Glutamatergic neuron (in vitro differentiated cells): Measurements from ENCODE around the gene GRAP2. TPM values are rescaled to one million over a fixed set of nuclear protein-coding genes. Genes with fewer than 3 reads are reported as not detected.

Source experiments
- DNase-seq: peaks from one replicate; pipeline ENCODE4 v3.0.0; 2022
- H3K27ac Mint-ChIP-seq: one replicate; pipeline ENCODE4 v1.8.0; 2020; ENCODE audit warnings: mild to moderate bottlenecking, mixed read lengths, inconsistent platforms; ENCODE audit not compliant: unreplicated experiment
- H3K27me3 Mint-ChIP-seq: one replicate; pipeline ENCODE4 v1.8.0; 2020; ENCODE audit warnings: mild to moderate bottlenecking, moderate library complexity, mixed read lengths, inconsistent platforms; ENCODE audit not compliant: unreplicated experiment
- H3K36me3 Mint-ChIP-seq: one replicate; pipeline ENCODE4 v1.8.0; 2020; ENCODE audit warnings: mild to moderate bottlenecking, mixed read lengths, inconsistent platforms; ENCODE audit not compliant: unreplicated experiment
- H3K4me1 Mint-ChIP-seq: one replicate; pipeline ENCODE4 v1.8.0; 2020; ENCODE audit warnings: mild to moderate bottlenecking, low read depth, mixed read lengths, inconsistent platforms; ENCODE audit not compliant: unreplicated experiment
- H3K4me3 Mint-ChIP-seq: one replicate; pipeline ENCODE4 v1.8.0; 2020; ENCODE audit warnings: mild to moderate bottlenecking, mixed read lengths, inconsistent platforms; ENCODE audit not compliant: unreplicated experiment
- H3K9me3 Mint-ChIP-seq: one replicate; pipeline ENCODE4 v1.8.0; 2020; ENCODE audit warnings: mild to moderate bottlenecking, moderate library complexity, mixed read lengths, inconsistent platforms; ENCODE audit not compliant: unreplicated experiment
- total RNA-seq: library from RNA; stranded (reverse); fragmentation: NEBNext Ultra II Directional; extraction: Animal tissue kit (Norgen Biotek cat#: 25700); gene quantifications from one replicate; pipeline ENCODE4 v1.2.1, GENCODE V29; 2021; ENCODE audit not compliant: unreplicated experiment
- TF ChIP-seq, protein P1 (sequence below): fragments of 200-600 bp; sonication (generic); IDR thresholded peaks from one replicate; pipeline ENCODE4 v1.5.0; 2021; ENCODE audit not compliant: partially characterized antibody, unreplicated experiment

The GRAP2 gene
- total RNA-seq, 1 donor from 2014 or later: not detected

DNA sequence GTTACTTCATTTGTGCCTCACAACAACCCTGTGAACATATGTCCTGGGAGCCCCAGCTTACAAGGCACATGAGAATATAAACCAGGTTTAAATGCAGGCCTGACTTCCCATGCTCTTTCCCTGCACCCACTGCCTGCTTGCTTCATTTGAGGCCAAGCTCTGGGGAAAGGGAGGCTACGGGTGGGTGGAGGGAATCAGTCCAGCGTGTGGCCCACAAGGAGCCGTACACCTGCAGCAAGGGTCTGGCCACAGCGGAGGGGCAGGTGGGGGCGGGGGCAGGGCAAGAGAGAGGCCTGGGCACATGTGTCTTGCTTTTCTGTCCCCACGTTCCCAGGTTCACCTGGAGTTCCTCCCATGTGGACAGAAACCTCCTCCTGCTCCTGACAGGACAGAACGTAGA lies 120.1 kb downstream of the GRAP2 start:
- Mint-ChIP-seq H3K27ac (no peak overlapping the region), H3K36me3 (no peaks in the 10 kb centered on the region), H3K27me3 (no peaks in the 10 kb centered on the region), H3K9me3 (no peaks in the 10 kb centered on the region), H3K4me3 (no peak overlapping the region), H3K4me1 (peaks cover 5% of the 10 kb centered on the region)
- TF ChIP-seq, protein P1, sequence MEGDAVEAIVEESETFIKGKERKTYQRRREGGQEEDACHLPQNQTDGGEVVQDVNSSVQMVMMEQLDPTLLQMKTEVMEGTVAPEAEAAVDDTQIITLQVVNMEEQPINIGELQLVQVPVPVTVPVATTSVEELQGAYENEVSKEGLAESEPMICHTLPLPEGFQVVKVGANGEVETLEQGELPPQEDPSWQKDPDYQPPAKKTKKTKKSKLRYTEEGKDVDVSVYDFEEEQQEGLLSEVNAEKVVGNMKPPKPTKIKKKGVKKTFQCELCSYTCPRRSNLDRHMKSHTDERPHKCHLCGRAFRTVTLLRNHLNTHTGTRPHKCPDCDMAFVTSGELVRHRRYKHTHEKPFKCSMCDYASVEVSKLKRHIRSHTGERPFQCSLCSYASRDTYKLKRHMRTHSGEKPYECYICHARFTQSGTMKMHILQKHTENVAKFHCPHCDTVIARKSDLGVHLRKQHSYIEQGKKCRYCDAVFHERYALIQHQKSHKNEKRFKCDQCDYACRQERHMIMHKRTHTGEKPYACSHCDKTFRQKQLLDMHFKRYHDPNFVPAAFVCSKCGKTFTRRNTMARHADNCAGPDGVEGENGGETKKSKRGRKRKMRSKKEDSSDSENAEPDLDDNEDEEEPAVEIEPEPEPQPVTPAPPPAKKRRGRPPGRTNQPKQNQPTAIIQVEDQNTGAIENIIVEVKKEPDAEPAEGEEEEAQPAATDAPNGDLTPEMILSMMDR: no peak
- DNase-seq: no peak

DNA sequence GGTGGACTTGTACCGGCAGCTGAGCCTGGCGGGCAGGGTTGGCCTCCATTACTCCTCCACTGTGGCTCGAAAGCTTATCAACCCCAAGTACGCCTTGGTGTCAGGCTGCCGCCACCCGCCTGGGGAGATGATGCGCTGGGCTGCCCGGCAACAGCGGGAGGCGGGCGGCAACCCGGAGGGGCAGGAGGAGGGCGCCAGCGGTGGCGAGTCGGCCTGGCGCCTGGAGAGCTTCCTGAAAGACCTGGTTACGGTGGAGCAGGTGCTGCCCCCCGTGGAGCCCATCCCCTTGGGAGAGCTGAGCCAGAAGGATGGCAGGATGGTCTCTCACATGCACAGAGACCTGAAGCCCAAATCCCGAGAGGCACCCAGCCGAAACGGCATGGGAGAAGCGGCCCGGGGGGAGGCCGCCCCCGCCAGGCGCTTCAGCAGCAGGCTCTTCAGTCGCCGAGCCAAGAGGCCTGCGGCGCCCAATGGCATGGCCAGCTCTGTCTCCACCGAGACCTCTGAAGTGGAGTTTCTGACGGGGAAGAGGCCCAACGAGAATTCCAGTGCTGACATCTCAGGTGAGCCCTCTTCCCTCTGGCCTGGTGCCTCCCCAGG lies 120.6 kb downstream of the GRAP2 start:
- Mint-ChIP-seq H3K27ac (no peak overlapping the region), H3K27me3 (no peaks in the 10 kb centered on the region), H3K9me3 (no peaks in the 10 kb centered on the region), H3K4me3 (no peak overlapping the region), H3K4me1 (peaks cover 5% of the 10 kb centered on the region), H3K36me3 (no peaks in the 10 kb centered on the region)
- TF ChIP-seq, protein P1: no peak
- no peak for DNase-seq

DNA sequence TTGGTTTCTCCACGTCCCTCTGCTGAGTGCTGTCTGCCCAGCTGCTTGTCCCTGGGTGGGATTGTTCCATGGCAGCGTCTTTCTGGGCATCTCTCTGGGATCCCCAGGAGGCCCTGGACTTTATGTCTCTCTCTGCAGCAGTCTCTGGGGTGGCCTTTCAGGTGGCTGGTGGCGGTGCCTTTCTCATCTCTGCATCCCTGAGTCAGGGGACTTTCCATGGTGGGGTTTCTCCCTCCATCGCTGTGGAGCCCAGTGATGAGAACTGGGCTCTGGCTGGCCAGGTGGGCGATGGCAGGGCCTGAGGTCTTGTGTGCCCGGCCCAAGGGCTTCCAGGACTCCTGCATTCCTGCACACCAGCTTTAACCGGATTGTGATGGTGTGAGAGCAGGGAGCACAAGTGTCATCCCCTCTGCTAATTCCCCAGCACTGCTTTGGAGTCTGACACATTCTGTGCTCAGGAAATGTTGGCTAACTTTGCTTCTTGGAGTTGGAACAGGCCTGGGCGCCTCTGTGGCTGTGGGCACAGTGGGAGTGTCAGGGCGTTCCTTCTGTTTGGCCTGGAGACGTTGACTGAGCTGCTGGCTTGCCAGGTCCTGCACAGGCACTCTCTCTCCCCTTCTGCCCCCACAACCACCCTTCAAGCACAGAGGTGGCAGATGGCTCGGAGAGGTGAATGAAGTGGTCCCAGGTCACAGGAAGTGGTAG lies 121.8 kb downstream of the GRAP2 start:
- TF ChIP-seq, protein P1: no peak
- DNase-seq: no peak
- H3K36me3 Mint-ChIP-seq: no peaks in the 10 kb centered on the region
- H3K27ac Mint-ChIP-seq: no peak overlapping the region
- peaks cover 7% of the 10 kb centered on the region for H3K4me1 Mint-ChIP-seq
- H3K27me3 Mint-ChIP-seq: no peaks in the 10 kb centered on the region
- H3K9me3 Mint-ChIP-seq: no peaks in the 10 kb centered on the region
- no peak overlapping the region for H3K4me3 Mint-ChIP-seq

Other genes starting within 250 kb of the GRAP2 start
- gene ENTHD1, start 7.3 kb upstream of the GRAP2 start, total RNA-seq: not detected
- not detected for gene TMA7B, start 59.3 kb downstream of the GRAP2 start, total RNA-seq
- gene FAM83F, start 93.9 kb downstream of the GRAP2 start, total RNA-seq: 1.1 TPM